ENCODE data around the gene NCOA3. TPM values are rescaled to one million over a fixed set of nuclear protein-coding genes. Genes with fewer than 3 reads are reported as not detected.

Gene NCOA3
- total RNA-seq, 2 experiments from 2014 or later = 71.3 to 74.2 TPM

- H3K9me3 Mint-ChIP-seq = no peaks in the 10 kb centered on the region
- H3K4me3 Mint-ChIP-seq = no peak overlapping the region
- no peak for DNase-seq
- no peak for ATAC-seq (ENCODE audit: low read depth)
- H3K27me3 Mint-ChIP-seq = no peaks in the 10 kb centered on the region
- H3K27ac Mint-ChIP-seq = peak overlapping the region; percentile 22
- H3K4me1 Mint-ChIP-seq = peaks cover 6% of the 10 kb centered on the region
- POLR2A ChIA-PET = no interaction called here
- peaks cover 37% of the 10 kb centered on the region for H3K36me3 Mint-ChIP-seq
These were observed 143.9 kb downstream of the NCOA3 start for GRCh38 chr20:47645632-47646031.

GRCh38 chr20:47647994-47648393, 146.3 kb downstream of the NCOA3 start:
- ATAC-seq (ENCODE audit: low read depth) = no peak
- H3K36me3 Mint-ChIP-seq = peaks cover 36% of the 10 kb centered on the region
- no peak overlapping the region for H3K27ac Mint-ChIP-seq
- H3K4me3 Mint-ChIP-seq = no peak overlapping the region
- POLR2A ChIA-PET = no interaction called here
- no peaks in the 10 kb centered on the region for H3K9me3 Mint-ChIP-seq
- peaks cover 6% of the 10 kb centered on the region for H3K4me1 Mint-ChIP-seq
- DNase-seq = no peak
- H3K27me3 Mint-ChIP-seq = no peaks in the 10 kb centered on the region

- H3K27ac Mint-ChIP-seq = no peak overlapping the region
- DNase-seq (no peak), ATAC-seq (ENCODE audit: low read depth) (no peak)
- no peaks in the 10 kb centered on the region for H3K27me3 Mint-ChIP-seq
- H3K9me3 Mint-ChIP-seq = no peaks in the 10 kb centered on the region
- H3K36me3 Mint-ChIP-seq = peaks cover 35% of the 10 kb centered on the region
- H3K4me3 Mint-ChIP-seq = no peak overlapping the region
- peaks cover 6% of the 10 kb centered on the region for H3K4me1 Mint-ChIP-seq
- POLR2A ChIA-PET = interaction anchor here (0.6 kb wide), 1 partner anchor 28 kb away, joined by 3 read pairs; no protein-coding TSS in a partner anchor
These were observed 147.3 kb downstream of the NCOA3 start for GRCh38 chr20:47648943-47649342.

GRCh38 chr20:47652301-47652700, 150.6 kb downstream of the NCOA3 start:
- POLR2A ChIA-PET = no interaction called here
- no peak for DNase-seq
- Mint-ChIP-seq H3K27ac (no peak overlapping the region), H3K4me1 (no peaks in the 10 kb centered on the region), H3K9me3 (no peaks in the 10 kb centered on the region), H3K4me3 (no peak overlapping the region), H3K27me3 (no peaks in the 10 kb centered on the region), H3K36me3 (peaks cover 25% of the 10 kb centered on the region)
- ATAC-seq (ENCODE audit: low read depth) = no peak

- no peaks in the 10 kb centered on the region for H3K27me3 Mint-ChIP-seq
- H3K4me3 Mint-ChIP-seq = no peak overlapping the region
- no peak overlapping the region for H3K27ac Mint-ChIP-seq
- POLR2A ChIA-PET = no interaction called here
- ATAC-seq (ENCODE audit: low read depth) (no peak), DNase-seq (no peak)
- H3K36me3 Mint-ChIP-seq = peaks cover 25% of the 10 kb centered on the region
- H3K9me3 Mint-ChIP-seq = no peaks in the 10 kb centered on the region
- no peaks in the 10 kb centered on the region for H3K4me1 Mint-ChIP-seq
These were observed 151.1 kb downstream of the NCOA3 start for GRCh38 chr20:47652794-47653193.

GRCh38 chr20:47653869-47654268, 152.2 kb downstream of the NCOA3 start:
- no peaks in the 10 kb centered on the region for H3K4me1 Mint-ChIP-seq
- H3K27ac Mint-ChIP-seq = no peak overlapping the region
- no peak for DNase-seq
- H3K4me3 Mint-ChIP-seq = no peak overlapping the region
- ATAC-seq (ENCODE audit: low read depth) = no peak
- POLR2A ChIA-PET = no interaction called here
- H3K36me3 Mint-ChIP-seq = peaks cover 28% of the 10 kb centered on the region
- no peaks in the 10 kb centered on the region for H3K9me3 Mint-ChIP-seq
- H3K27me3 Mint-ChIP-seq = no peaks in the 10 kb centered on the region

- Mint-ChIP-seq H3K4me3 (no peak overlapping the region), H3K27me3 (no peaks in the 10 kb centered on the region), H3K4me1 (no peaks in the 10 kb centered on the region), H3K27ac (no peak overlapping the region), H3K9me3 (no peaks in the 10 kb centered on the region), H3K36me3 (peaks cover 26% of the 10 kb centered on the region)
- DNase-seq (no peak), ATAC-seq (ENCODE audit: low read depth) (no peak)
- POLR2A ChIA-PET = no interaction called here
These were observed 152.7 kb downstream of the NCOA3 start for GRCh38 chr20:47654370-47654769.

- peaks cover 23% of the 10 kb centered on the region for H3K36me3 Mint-ChIP-seq
These were observed 153.9 kb downstream of the NCOA3 start for GRCh38 chr20:47655635-47656034.

GRCh38 chr20:47656318-47656717, 154.6 kb downstream of the NCOA3 start:
- no peaks in the 10 kb centered on the region for H3K27me3 Mint-ChIP-seq
- ATAC-seq (ENCODE audit: low read depth) (no peak), DNase-seq (no peak)
- H3K36me3 Mint-ChIP-seq = peaks cover 22% of the 10 kb centered on the region
- no peaks in the 10 kb centered on the region for H3K9me3 Mint-ChIP-seq
- H3K4me1 Mint-ChIP-seq = no peaks in the 10 kb centered on the region
- POLR2A ChIA-PET = no interaction called here
- H3K27ac Mint-ChIP-seq = no peak overlapping the region
- no peak overlapping the region for H3K4me3 Mint-ChIP-seq

More at GRCh38 chr20:47655635-47656034, 153.9 kb downstream of the NCOA3 start:
- Mint-ChIP-seq H3K9me3 (no peaks in the 10 kb centered on the region), H3K27ac (no peak overlapping the region), H3K4me1 (no peaks in the 10 kb centered on the region), H3K27me3 (no peaks in the 10 kb centered on the region), H3K4me3 (no peak overlapping the region)
- POLR2A ChIA-PET = no interaction called here
- DNase-seq = no peak
- no peak for ATAC-seq (ENCODE audit: low read depth)

GRCh38 chr20:47659904-47660601, 158.4 kb downstream of the NCOA3 start:
- Mint-ChIP-seq H3K4me1 (peaks cover 7% of the 10 kb centered on the region), H3K4me3 (no peak overlapping the region), H3K27me3 (no peaks in the 10 kb centered on the region), H3K36me3 (peaks cover 6% of the 10 kb centered on the region), H3K9me3 (no peaks in the 10 kb centered on the region), H3K27ac (peak overlapping the region; percentile 56)
- DNase-seq (no peak), ATAC-seq (ENCODE audit: low read depth) (no peak)
- POLR2A ChIA-PET = no interaction called here

GRCh38 chr20:47660602-47660905, 158.9 kb downstream of the NCOA3 start:
- POLR2A ChIA-PET = no interaction called here
- DNase-seq = no peak
- H3K4me3 Mint-ChIP-seq = no peak overlapping the region
- peaks cover 6% of the 10 kb centered on the region for H3K36me3 Mint-ChIP-seq
- ATAC-seq (ENCODE audit: low read depth) = no peak
- no peak overlapping the region for H3K27ac Mint-ChIP-seq
- no peaks in the 10 kb centered on the region for H3K27me3 Mint-ChIP-seq
- H3K9me3 Mint-ChIP-seq = no peaks in the 10 kb centered on the region
- peaks cover 7% of the 10 kb centered on the region for H3K4me1 Mint-ChIP-seq

- Mint-ChIP-seq H3K9me3 (no peaks in the 10 kb centered on the region), H3K36me3 (peaks cover 6% of the 10 kb centered on the region), H3K27ac (no peak overlapping the region), H3K27me3 (no peaks in the 10 kb centered on the region), H3K4me3 (no peak overlapping the region), H3K4me1 (peaks cover 7% of the 10 kb centered on the region)
- ATAC-seq (ENCODE audit: low read depth) = no peak
- DNase-seq = no peak
- POLR2A ChIA-PET = no interaction called here
These were observed 159.5 kb downstream of the NCOA3 start for GRCh38 chr20:47660983-47661700.

GRCh38 chr20:47661714-47662113, 160.0 kb downstream of the NCOA3 start:
- no peak overlapping the region for H3K27ac Mint-ChIP-seq
- no peak for DNase-seq
- H3K36me3 Mint-ChIP-seq = peaks cover 6% of the 10 kb centered on the region
- POLR2A ChIA-PET = no interaction called here
- no peak for ATAC-seq (ENCODE audit: low read depth)
- no peak overlapping the region for H3K4me3 Mint-ChIP-seq
- H3K27me3 Mint-ChIP-seq = no peaks in the 10 kb centered on the region
- peaks cover 7% of the 10 kb centered on the region for H3K4me1 Mint-ChIP-seq
- no peaks in the 10 kb centered on the region for H3K9me3 Mint-ChIP-seq

Measured in activated naive CD8-positive, alpha-beta T cell treated with anti-CD3 and anti-CD28 coated beads, Interleukin-2, amount 10 ng/mL, durations not matched to agents 7 days and 5 days (primary cell).